ENCODE data around the gene MAGEC2. TPM values are rescaled to one million over a fixed set of nuclear protein-coding genes. Genes with fewer than 3 reads are reported as not detected.

The MAGEC2 gene
- total RNA-seq: not detected
- not detected for polyA plus RNA-seq
- long read RNA-seq, donor 1: 0 reads
- long read RNA-seq, donor 2, partial matches to known transcripts: 0 of 3 reads
- long read RNA-seq, donor 2, other reads (novel, unspliced or antisense): 0 of 3 reads
- long read RNA-seq, donor 3: 0 reads

- 87 to 91% (median 89%) methylated on average over 28 of the region's 28 CpGs for WGBS, 3 donors
- Histone ChIP-seq H3K27me3 (no peaks in the 10 kb centered on the region), H3K4me1 (ENCODE audit: insufficient read depth) (no peaks in the 10 kb centered on the region), H3K36me3 (no peaks in the 10 kb centered on the region), H3K27ac (no peak within 1 kb of the TSS), H3K4me3 (no peak within 1 kb of the TSS), H3K9me3 (no peaks in the 10 kb centered on the region)
- intact Hi-C loops (cut with DNase I): no loop called here
- TF ChIP-seq POLR2A (IDR thresholded peaks at IDR 0.05) (no peak), EP300 (IDR thresholded peaks at IDR 0.05) (no peak), CTCF (IDR thresholded peaks at IDR 0.05) (no peak)
- DNase-seq: no peak
These were observed at the start of gene MAGEC2 for GRCh38 chrX:142204522-142205433. MAGEC2 (minus strand) TSS chrX:142205290; CDS start chrX:142203987, 1,303 bp downstream.

DNA sequence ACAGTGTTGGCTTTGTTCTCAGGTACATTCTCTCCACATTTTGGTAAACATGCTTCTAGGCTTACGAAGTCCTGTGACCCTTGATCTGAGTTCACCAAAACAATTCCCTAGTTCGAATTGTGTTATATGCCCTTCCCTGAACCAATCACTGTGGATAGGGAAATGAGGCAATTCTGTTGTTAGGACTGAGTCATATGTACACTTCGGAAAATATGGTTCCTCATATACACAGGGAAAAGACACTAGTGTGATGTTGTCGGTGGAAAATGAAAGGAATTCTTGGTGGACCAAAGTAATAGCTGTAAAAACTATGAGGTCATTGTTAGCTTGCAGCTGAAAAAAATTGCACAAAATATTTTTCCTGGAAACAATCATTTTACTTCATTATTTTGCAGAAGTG lies 46.6 kb upstream of the MAGEC2 start:
- no peaks in the 10 kb centered on the region for H3K9me3 ChIP-seq
- no peak for TF ChIP-seq POLR2A (IDR thresholded peaks at IDR 0.05)
- TF ChIP-seq CTCF (IDR thresholded peaks at IDR 0.05): no peak
- TF ChIP-seq EP300 (IDR thresholded peaks at IDR 0.05): no peak
- H3K27ac ChIP-seq: no peak overlapping the region
- no peaks in the 10 kb centered on the region for H3K36me3 ChIP-seq
- 56 to 67% (median 67%) methylated on average over 4 of the region's 4 CpGs for WGBS, 3 donors
- no peak overlapping the region for H3K4me3 ChIP-seq
- H3K27me3 ChIP-seq: no peaks in the 10 kb centered on the region
- H3K4me1 ChIP-seq (ENCODE audit: insufficient read depth): no peaks in the 10 kb centered on the region
- no peak for DNase-seq
- intact Hi-C loops (cut with DNase I): no loop called here

- no peak for DNase-seq
- no peaks in the 10 kb centered on the region for H3K9me3 ChIP-seq
- intact Hi-C loops (cut with DNase I): no loop called here
These were observed 46.1 kb upstream of the MAGEC2 start for GRCh38 chrX:142251202-142251601.

DNA sequence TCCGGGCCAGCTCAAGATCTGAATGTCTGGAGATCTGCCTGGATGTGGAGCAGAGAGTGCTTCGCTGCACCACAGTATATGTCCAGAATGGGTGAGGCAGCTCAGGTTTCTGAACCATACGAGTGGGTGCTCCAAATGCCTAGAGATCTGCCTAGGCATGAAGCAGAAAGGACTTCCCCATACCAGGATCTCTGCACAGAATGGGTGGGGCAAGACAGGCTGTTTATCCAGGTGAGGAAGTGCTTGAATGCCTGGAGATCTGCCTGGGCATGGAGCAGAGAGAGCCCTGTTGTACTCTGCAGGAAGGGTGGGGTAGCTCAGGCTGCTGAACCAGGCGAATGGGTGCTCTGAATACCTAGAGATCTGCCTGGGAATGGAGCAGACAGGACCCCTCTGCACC lies 45.4 kb upstream of the MAGEC2 start:
- H3K36me3 ChIP-seq: no peaks in the 10 kb centered on the region
- H3K9me3 ChIP-seq: no peaks in the 10 kb centered on the region
- no peaks in the 10 kb centered on the region for H3K27me3 ChIP-seq
- TF ChIP-seq POLR2A (IDR thresholded peaks at IDR 0.05) (no peak), CTCF (IDR thresholded peaks at IDR 0.05) (no peak), EP300 (IDR thresholded peaks at IDR 0.05) (no peak)
- WGBS, 3 donors: 63 to 69% (median 67%) methylated on average over 4 of the region's 4 CpGs
- H3K4me1 ChIP-seq (ENCODE audit: insufficient read depth): no peaks in the 10 kb centered on the region
- no peak overlapping the region for H3K27ac ChIP-seq
- intact Hi-C loops (cut with DNase I): no loop called here
- no peak overlapping the region for H3K4me3 ChIP-seq
- DNase-seq: no peak

More at GRCh38 chrX:142251202-142251601, 46.1 kb upstream of the MAGEC2 start:
- Histone ChIP-seq H3K36me3 (no peaks in the 10 kb centered on the region), H3K27me3 (no peaks in the 10 kb centered on the region), H3K4me3 (no peak overlapping the region), H3K27ac (no peak overlapping the region), H3K4me1 (ENCODE audit: insufficient read depth) (no peaks in the 10 kb centered on the region)
- no peak for TF ChIP-seq EP300 (IDR thresholded peaks at IDR 0.05)
- no peak for TF ChIP-seq CTCF (IDR thresholded peaks at IDR 0.05)
- TF ChIP-seq POLR2A (IDR thresholded peaks at IDR 0.05): no peak
- 63 to 74% (median 69%) methylated on average over 4 of the region's 4 CpGs for WGBS, 3 donors
